ENCODE results near the gene OR2S2.

Gene OR2S2

DNA sequence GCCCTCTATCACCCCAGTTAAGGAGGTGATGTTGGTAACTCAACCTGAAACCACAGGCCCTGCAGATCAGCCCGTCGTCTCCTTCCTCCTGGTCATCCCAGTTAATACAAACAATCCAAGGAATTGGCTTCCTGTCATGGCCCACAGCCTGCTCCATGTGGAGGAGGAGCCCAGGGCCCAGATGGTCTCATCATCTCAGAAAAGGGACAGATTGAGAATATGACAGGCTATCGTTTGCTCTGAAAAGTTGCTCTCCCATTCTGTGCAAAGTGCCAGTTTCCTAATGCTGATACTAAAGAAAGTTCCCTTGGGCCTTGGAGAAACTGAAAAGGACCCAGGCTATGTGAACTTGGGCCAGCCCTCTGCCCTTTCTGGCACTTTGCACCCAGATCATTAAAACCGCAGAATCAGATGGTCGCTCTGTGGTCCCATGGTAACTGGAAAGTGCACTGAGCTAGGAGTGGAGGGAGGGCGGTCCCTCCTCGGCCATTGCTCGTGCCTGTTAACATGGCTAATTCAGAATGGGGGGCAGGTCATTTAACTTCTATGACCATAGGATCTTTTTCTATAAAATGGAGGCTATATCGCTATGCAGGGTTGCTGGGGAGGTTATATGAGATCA, 49.3 kb downstream of the OR2S2 start:
- no peak for DNase-seq

DNA sequence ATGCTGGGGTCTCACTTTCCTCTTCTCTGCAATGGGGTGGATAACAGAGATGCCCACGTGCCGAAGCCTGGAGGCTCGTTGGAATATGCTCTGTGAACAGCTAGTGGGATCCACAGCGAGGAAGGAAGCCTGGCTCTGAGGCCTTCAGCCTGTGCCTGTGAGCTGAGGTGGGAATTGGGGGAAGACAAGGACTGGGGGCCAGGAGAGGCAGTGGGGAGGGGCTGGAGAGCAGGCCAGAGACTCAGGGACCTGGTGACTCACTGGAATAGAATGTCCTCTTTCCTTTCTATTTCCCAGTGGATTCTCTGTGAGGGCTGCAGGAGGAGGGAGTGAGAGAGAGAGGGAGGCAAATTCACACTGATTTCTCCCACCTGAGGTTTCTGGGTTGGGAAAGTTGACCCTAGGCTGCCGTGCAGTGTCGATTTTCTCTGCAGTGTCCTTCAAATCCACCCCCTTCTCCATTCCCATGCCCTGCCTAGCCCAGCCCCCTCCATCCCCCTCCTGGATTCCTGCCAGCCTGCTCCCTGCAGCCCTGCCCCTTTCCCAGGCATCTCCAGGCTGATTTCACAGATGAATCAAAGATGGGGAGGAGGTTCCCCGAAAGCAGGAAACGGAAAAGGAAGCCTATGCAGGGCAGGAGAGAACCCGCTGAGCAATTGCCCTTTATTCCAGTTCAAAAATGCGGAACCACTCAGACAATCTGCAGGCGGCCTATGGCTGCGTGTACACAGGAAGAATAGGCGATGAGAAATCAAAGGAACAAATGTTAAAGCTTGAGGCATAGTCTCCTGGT, 50.0 kb downstream of the OR2S2 start:
- no peak for DNase-seq

Data from NCI-H187 treated with DMSO at 0.1 percent for 48 hours (cell line).